Activated T-helper 17 cell treated with anti-CD3 and anti-CD28 coated beads, Interleukin-2, amount 50 U/mL, for 72 hours (primary cell): ENCODE data around the gene ARL14EP. TPM values are rescaled to one million over a fixed set of nuclear protein-coding genes. Genes with fewer than 3 reads are reported as not detected.

Experiments
- ATAC-seq: fragments of 150-1000 bp; cut with Tn5 transposase; replicated peaks from 2 replicates; pipeline ENCODE4 v1.10.0; 2021; ENCODE audit warnings: mild to moderate bottlenecking, moderate library complexity
- H3K27ac Mint-ChIP-seq: one replicate; pipeline ENCODE4 v1.8.0; 2022; ENCODE audit warnings: mixed read lengths
- H3K27me3 Mint-ChIP-seq: one replicate; pipeline ENCODE4 v1.8.0; 2022; ENCODE audit warnings: mixed read lengths
- H3K36me3 Mint-ChIP-seq: one replicate; pipeline ENCODE4 v1.8.0; 2022; ENCODE audit warnings: low read depth, mild to moderate bottlenecking, mixed read lengths
- H3K4me1 Mint-ChIP-seq: one replicate; pipeline ENCODE4 v1.8.0; 2022; ENCODE audit warnings: mixed read lengths
- H3K4me3 Mint-ChIP-seq: one replicate; pipeline ENCODE4 v1.8.0; 2022; ENCODE audit warnings: mild to moderate bottlenecking, mixed read lengths
- H3K9me3 Mint-ChIP-seq: one replicate; pipeline ENCODE4 v1.8.0; 2022; ENCODE audit warnings: mixed read lengths
- total RNA-seq, 2 donors: library from RNA; stranded (reverse); gene quantifications; one replicate each; pipeline ENCODE4 v1.2.3, GENCODE V29; 2022

The ARL14EP gene
- 10 to 100 TPM; 22.8 to 25.3 TPM for total RNA-seq

DNA sequence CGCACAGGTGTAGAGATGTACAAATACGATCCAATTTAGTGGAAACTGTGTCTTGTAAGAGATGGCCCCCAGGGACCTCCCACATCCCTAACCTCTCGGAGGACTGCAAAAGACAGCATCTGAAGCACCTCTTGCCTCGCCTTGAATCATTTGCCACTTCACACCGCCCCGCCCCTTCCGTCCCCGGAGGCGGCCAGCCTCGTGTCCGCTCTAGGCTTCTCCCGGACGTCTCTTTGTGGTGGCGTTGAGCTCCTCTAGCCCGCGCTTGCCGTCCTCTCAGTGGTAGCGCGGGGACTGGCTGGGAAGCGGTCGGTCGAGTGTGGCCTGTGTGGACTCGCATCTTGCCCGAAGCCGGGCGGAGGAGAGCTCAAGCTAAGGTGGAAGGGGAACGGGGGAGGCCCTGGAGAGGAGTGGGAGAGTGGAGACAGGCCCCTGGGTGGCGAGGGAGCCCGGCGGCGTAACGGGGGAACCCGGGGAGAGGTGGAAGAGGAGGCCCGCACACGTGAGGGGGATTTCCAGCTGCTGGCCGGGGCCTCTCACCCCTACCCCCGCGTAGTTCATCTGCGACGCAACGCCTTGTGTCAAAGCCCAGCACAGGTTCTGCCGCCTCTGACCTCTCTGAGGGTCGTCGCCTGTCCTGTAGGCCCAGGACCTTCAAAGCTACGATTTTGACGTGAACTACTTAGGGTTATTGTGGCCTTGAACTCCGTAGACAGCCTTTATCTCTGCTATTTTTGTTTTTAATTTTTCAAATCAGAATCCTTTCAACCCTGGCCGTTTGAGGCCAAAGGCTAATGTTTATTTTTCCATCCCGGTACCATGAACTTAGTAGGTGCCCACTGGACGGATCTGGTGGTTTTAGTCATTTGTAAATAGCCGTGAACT, at the start of gene ARL14EP:
ARL14EP (plus strand) TSS at position 279 of the 885 bp plus-strand sequence. CDS start 7,845 bp downstream, outside the sequence.
- peak; percentile 92 for ATAC-seq
- peaks cover 38% of the 10 kb centered on the region for H3K36me3 Mint-ChIP-seq
- no peaks in the 10 kb centered on the region for H3K9me3 Mint-ChIP-seq
- H3K27ac Mint-ChIP-seq, result peak within 1 kb of the TSS; percentile 90
- peaks cover 8% of the 10 kb centered on the region for H3K27me3 Mint-ChIP-seq
- H3K4me3 Mint-ChIP-seq, result peak within 1 kb of the TSS; percentile 96
- H3K4me1 Mint-ChIP-seq, result peaks cover 21% of the 10 kb centered on the region

DNA sequence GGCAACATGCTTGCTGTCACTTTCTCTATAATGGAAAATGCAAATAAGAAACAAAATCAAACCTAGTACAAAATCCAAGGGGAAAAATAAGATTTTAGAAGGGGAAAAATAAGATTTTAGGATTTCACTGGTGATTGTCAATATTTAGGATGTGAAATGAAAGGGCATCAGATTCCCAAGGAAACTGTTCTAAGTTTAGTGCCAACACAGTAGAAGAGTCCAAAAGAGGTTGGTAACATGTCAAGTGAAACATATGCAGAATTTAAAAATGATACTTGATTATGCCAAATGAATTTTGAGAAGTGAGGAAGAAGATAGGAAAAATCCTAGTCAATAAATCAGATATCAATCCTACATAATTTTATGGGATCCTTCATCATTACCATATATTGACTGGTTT, 45.7 kb upstream of the ARL14EP start:
- ATAC-seq, result no peak
- Mint-ChIP-seq H3K4me1 (peaks cover 14% of the 10 kb centered on the region), H3K36me3 (no peaks in the 10 kb centered on the region), H3K4me3 (no peak overlapping the region), H3K27me3 (peaks cover 18% of the 10 kb centered on the region), H3K9me3 (no peaks in the 10 kb centered on the region), H3K27ac (no peak overlapping the region)

DNA sequence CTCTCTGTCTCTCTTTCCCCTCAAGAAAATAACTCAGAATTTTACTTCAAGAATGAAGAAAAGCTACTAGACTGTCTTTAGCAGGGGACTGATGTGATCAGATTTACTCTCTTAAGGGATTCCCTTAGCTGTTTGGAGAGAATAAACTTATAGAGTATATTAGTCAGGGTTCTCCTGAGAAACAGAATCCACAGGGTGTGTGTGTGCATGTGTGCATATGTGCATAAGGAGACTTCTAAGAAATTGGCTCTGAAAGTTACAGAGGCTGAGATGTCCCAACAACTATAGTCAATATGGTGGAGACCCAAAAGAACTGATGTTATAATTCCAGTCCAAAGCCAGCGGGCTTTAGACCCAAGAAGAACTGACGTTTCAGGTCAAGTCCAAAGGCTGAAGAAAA, 43.1 kb upstream of the ARL14EP start:
- H3K4me3 Mint-ChIP-seq, result no peak overlapping the region
- H3K27ac Mint-ChIP-seq, result no peak overlapping the region
- no peaks in the 10 kb centered on the region for H3K36me3 Mint-ChIP-seq
- no peaks in the 10 kb centered on the region for H3K9me3 Mint-ChIP-seq
- ATAC-seq, result no peak
- H3K4me1 Mint-ChIP-seq, result peaks cover 20% of the 10 kb centered on the region
- H3K27me3 Mint-ChIP-seq, result peaks cover 3% of the 10 kb centered on the region

DNA sequence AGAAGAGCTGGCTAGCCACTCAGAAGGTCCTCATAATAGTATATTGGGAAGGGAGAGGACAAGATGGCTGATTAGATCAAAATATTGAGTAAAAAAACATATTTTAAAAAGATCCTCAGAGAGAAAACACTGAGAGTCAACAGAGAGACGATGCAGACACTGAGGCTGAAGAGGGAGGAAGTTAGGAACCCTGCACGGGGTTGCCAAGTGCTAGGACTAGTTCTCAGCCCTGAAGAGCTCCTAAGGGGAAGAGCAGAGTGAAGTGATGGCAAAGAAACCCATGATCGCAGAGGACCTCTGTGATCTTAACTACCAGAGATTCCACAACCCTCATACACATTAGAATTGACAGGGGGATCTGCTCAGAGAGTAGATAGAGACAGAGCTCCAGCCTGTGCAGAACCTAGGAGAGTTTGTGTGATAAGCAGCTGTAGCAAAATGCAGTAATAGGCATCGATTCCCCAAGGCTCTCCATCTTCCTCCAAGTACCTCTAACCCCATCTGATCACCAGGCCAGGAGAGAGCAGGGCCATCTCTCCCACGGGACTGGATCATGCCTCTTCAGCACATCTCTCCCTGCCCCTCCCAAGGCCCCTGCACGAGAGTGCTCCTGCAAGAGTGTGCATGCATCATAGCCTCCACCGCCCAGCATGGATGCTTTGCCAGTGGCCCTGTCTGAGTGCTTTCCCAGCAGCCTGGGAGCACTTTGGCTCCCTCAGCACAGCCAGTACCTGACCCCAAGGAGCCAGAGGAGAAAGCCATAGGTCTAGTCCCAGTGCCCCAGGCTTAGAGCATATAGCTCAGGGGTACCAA, 41.2 kb upstream of the ARL14EP start:
- Mint-ChIP-seq H3K4me3 (peak overlapping the region; percentile 62), H3K4me1 (peaks cover 20% of the 10 kb centered on the region)

DNA sequence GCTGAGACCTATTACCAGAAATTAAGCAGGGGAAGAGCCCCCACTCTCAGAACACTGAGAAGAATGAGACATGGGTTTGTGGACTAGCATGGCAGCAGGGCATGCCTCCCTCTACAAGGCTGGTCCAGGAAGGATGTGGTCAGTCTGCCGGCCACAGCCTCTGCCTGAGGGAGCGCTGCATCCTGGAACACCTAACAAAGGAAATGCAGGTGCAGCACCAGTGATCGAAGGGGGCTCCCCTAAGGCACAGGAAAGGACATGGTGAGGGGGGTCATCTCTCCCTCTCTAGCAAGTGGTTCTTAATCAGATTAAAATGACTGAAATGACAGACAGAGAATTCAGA, 40.6 kb upstream of the ARL14EP start:
- ATAC-seq, result peak; percentile 88
- no peaks in the 10 kb centered on the region for H3K9me3 Mint-ChIP-seq
- peak overlapping the region; percentile 62 for H3K4me3 Mint-ChIP-seq
- no peaks in the 10 kb centered on the region for H3K27me3 Mint-ChIP-seq
- H3K4me1 Mint-ChIP-seq, result peaks cover 20% of the 10 kb centered on the region
- peak overlapping the region; percentile 37 for H3K27ac Mint-ChIP-seq
- no peaks in the 10 kb centered on the region for H3K36me3 Mint-ChIP-seq

More for the DNA sequence above, 41.2 kb upstream of the ARL14EP start:
- Mint-ChIP-seq H3K9me3 (no peaks in the 10 kb centered on the region), H3K27ac (peak overlapping the region; percentile 37), H3K36me3 (no peaks in the 10 kb centered on the region), H3K27me3 (no peaks in the 10 kb centered on the region)
- peak; percentile 39 for ATAC-seq

DNA sequence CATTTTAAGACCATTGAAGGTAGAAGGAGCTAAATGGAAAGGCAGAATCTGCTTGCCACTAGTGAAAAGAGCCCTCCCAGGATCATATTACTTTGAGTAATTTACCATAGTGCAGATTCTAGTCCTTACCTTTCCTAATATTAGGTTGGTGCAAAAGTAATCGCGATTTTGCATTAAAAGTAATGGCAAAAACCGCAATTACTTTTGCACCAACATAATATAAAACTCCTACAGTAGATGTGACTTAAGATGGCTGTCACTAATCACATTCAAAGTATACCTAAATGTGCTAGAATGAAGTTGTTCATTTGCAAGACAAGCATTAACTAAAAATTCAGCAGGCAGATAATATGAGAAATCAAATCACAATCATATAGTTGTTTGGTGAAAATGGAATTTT, 38.1 kb upstream of the ARL14EP start:
- no peaks in the 10 kb centered on the region for H3K9me3 Mint-ChIP-seq
- H3K36me3 Mint-ChIP-seq, result no peaks in the 10 kb centered on the region
- no peaks in the 10 kb centered on the region for H3K27me3 Mint-ChIP-seq
- no peak for ATAC-seq
- peaks cover 20% of the 10 kb centered on the region for H3K4me1 Mint-ChIP-seq
- no peak overlapping the region for H3K27ac Mint-ChIP-seq
- H3K4me3 Mint-ChIP-seq, result no peak overlapping the region

DNA sequence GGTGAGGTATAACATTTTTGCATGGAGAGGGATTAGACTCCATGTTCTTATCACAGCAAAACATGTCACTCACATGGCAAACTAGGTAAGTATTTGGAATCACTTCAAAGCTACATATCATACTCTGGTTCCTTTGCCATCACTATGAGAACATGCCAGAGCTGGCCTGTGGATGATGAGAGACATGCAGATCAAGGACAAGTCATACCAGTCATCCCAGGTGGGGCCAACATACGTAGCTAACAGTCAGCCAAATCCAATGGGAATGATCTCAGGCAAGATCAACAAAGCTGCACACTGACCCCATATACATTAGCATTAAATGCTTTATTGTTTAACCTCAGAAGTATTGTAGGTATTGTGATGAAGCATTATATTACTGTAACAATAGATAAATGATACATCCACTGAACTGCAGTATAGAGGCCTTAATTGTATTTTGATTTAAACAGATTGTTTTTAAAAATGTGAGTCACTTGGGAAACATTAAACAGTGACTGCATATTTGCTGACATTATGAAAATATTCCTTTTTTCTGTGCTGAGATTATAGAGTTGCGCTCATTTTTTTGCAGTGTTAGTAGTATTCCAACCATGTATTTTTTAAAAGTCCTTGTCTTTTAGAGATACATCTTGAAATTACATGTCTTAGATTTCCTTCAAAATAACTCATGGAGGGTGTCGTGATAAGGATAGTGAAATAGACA, 37.3 kb upstream of the ARL14EP start:
- no peaks in the 10 kb centered on the region for H3K9me3 Mint-ChIP-seq
- H3K4me3 Mint-ChIP-seq, result no peak overlapping the region
- H3K4me1 Mint-ChIP-seq, result peaks cover 20% of the 10 kb centered on the region
- no peak for ATAC-seq
- no peak overlapping the region for H3K27ac Mint-ChIP-seq
- no peaks in the 10 kb centered on the region for H3K36me3 Mint-ChIP-seq
- H3K27me3 Mint-ChIP-seq, result no peaks in the 10 kb centered on the region

DNA sequence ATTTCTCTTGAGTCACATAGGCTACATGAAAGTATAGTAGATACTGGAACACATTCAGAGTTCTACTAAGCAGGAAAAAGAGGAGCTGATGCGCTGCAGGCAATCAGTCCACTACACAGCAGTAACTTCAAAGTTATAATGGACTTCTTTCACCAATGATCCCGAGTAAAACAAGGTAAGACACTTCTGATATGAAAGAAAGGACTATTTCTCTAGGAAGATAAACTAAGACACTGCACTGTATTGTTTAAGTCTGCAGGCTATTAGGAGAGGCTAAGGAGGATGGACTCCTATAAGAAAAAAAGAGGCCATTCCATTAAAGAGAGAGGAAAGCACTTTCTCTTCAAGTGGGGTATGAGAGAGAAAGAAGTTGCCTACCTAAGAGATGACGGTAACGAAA, 31.6 kb upstream of the ARL14EP start:
- no peaks in the 10 kb centered on the region for H3K36me3 Mint-ChIP-seq
- no peaks in the 10 kb centered on the region for H3K9me3 Mint-ChIP-seq

DNA sequence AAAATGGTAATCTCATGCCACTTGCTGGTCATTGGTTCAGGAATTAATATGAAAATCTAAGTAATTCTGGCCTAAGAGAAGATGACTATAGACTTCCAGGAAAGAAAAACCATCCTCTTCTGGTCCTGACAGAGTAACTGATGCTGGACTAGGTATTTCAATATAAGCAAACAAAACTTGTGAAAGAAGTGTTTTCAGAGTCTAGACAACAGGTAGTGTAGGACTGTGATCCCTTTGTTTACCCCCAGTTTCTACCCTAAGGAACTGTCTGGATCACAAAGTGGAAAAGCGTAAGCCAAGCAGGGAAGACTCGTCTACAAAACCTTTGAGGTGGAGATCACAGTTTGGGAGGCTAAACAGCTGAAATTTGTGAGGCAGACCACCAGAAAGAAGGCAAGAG, 30.4 kb upstream of the ARL14EP start:
- Mint-ChIP-seq H3K9me3 (no peaks in the 10 kb centered on the region), H3K4me3 (no peak overlapping the region), H3K27me3 (no peaks in the 10 kb centered on the region), H3K4me1 (no peaks in the 10 kb centered on the region), H3K27ac (no peak overlapping the region), H3K36me3 (no peaks in the 10 kb centered on the region)
- no peak for ATAC-seq

More for the DNA sequence above, 31.6 kb upstream of the ARL14EP start:
- no peak for ATAC-seq
- no peak overlapping the region for H3K27ac Mint-ChIP-seq
- H3K4me1 Mint-ChIP-seq, result no peaks in the 10 kb centered on the region
- H3K4me3 Mint-ChIP-seq, result no peak overlapping the region
- no peaks in the 10 kb centered on the region for H3K27me3 Mint-ChIP-seq

DNA sequence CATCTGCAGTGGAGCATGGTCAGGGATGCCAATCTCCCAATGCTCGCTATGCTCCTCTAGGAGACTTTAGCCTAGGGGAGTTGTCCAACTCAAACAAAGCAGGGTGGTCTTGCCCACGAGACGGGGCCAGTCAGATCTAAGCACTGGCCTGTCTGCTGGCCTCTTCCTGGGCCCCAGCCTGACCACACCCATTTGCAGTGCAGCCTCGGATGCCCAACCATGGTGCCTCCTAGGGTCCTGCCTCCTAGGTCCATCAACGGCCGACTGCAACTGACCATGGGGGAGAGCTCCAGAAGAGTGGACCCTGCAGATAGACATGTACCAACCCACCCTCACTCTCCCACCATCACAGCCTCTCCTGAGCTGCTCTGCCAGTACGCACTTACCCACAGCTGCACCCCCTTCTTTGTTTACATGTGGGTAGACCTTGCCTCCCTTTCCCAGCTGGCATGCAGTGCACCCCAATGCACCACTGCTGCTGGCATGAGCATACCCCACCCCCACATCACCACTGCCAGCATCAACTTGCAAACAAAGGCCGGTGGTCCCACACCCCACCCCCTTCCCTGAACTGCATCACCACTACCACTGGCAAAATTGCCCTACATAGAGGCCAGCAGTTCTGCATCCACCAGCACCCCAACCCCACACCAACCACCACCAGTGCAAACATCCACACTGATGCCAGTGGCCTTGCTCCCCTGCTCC, 27.6 kb upstream of the ARL14EP start:
- no peak for ATAC-seq
- H3K27me3 Mint-ChIP-seq, result no peaks in the 10 kb centered on the region
- no peaks in the 10 kb centered on the region for H3K9me3 Mint-ChIP-seq
- no peaks in the 10 kb centered on the region for H3K36me3 Mint-ChIP-seq
- no peak overlapping the region for H3K27ac Mint-ChIP-seq
- no peak overlapping the region for H3K4me3 Mint-ChIP-seq
- H3K4me1 Mint-ChIP-seq, result no peaks in the 10 kb centered on the region

DNA sequence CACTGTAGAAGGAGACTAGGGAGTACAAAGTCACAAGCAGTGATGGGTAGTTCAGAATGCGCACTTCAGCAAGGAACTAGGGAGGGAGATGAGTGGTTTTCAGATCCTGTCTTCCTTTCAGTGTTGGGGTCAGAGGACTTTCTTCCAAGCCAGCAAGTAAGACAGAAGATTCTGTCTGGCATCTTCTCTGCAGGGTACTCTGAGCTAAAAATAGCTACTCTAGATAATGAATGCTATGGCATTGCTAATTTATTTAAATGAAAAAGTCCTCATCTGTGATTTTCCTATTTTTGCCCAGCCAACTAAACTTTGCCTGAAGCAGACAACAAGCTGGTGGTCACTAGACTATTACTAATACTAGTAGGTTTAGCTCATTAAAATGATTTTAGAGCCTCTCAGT, 18.3 kb upstream of the ARL14EP start:
- Mint-ChIP-seq H3K4me1 (no peaks in the 10 kb centered on the region), H3K27me3 (peaks cover 3% of the 10 kb centered on the region), H3K27ac (no peak overlapping the region), H3K36me3 (no peaks in the 10 kb centered on the region), H3K4me3 (no peak overlapping the region), H3K9me3 (no peaks in the 10 kb centered on the region)
- ATAC-seq, result no peak

DNA sequence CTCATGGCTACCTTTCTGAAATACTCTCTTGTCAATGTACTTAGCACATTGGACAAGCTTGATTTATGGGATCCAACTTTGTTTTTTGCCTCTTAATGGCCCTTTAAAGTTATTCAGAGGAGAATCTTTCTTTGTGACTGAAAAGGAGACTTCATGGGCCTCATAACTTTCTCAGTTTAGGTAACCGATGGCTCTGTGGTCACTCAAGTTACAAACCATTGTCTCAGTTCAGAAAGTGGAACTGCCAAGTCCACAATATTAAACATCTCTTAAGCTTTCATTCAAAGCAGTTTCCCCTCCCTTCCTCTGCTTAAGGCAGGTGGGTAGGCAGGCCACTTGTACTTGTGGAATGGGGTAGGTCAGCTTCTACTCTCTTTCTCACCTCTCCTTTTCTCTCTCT, 12.3 kb upstream of the ARL14EP start:
- Mint-ChIP-seq H3K36me3 (no peaks in the 10 kb centered on the region), H3K9me3 (peaks cover 3% of the 10 kb centered on the region), H3K4me1 (no peaks in the 10 kb centered on the region), H3K27ac (no peak overlapping the region), H3K4me3 (no peak overlapping the region), H3K27me3 (peaks cover 3% of the 10 kb centered on the region)
- peak; percentile 21 for ATAC-seq

DNA sequence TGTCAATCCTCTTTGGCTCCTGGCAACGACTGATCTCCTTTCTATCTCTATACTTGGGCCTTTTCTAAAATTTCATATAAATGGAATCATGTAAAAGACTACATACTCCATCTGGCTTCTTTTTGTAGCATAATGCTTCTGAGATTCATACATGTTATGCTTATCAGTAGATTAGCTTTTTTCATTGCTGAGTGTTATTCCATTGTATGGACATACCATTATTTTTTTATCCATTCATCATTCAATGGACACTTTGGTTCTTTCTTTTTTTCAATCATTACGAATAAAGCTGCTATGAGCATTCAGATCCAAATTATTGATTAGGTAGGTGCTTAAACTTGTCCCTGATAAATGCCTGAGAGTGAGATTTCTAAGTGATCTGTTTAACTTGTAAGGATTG, 11.7 kb upstream of the ARL14EP start:
- peaks cover 3% of the 10 kb centered on the region for H3K9me3 Mint-ChIP-seq
- H3K27ac Mint-ChIP-seq, result no peak overlapping the region
- ATAC-seq, result no peak
- no peaks in the 10 kb centered on the region for H3K4me1 Mint-ChIP-seq
- peaks cover 3% of the 10 kb centered on the region for H3K27me3 Mint-ChIP-seq
- H3K36me3 Mint-ChIP-seq, result no peaks in the 10 kb centered on the region
- no peak overlapping the region for H3K4me3 Mint-ChIP-seq

DNA sequence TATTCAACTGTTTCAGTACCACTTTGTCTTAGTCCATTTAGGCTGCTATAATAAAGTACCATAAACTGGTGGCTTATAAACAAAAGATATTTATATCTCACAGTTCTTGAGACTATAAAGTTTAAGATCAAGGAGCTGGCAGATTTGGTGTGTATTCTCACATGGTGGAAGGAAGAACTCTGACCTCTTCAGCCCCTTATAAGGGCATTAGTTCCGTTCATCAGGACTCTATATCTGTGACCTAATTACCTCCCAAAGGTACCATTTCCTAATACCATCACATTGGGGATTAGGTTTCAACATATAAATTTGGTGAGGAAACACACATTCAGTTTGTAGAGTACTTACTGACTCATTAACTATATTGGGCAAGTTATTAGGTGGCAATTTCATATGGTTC, 10.7 kb upstream of the ARL14EP start:
- no peaks in the 10 kb centered on the region for H3K4me1 Mint-ChIP-seq
- no peak overlapping the region for H3K4me3 Mint-ChIP-seq
- H3K36me3 Mint-ChIP-seq, result no peaks in the 10 kb centered on the region
- no peak for ATAC-seq
- peaks cover 3% of the 10 kb centered on the region for H3K27me3 Mint-ChIP-seq
- peaks cover 3% of the 10 kb centered on the region for H3K9me3 Mint-ChIP-seq
- no peak overlapping the region for H3K27ac Mint-ChIP-seq
